HG03066 (cell line): ENCODE measurements around the gene MEMO1.
"Not testable (repeated sequence)": the region's sequence is repeated elsewhere in the genome, so short reads cannot be mapped to it uniquely, and the experiment has no call there.

Source experiments
- ATAC-seq: cut with Tn5 transposase; IDR thresholded peaks from one replicate; pipeline ENCODE4 v1.9.1; 2021; ENCODE audit warnings: low read depth; ENCODE audit not compliant: unreplicated experiment

MEMO1 gene

GRCh38 chr2:31920962-31921361 is 89.8 kb downstream of the MEMO1 start:
- ATAC-seq, result no peak

- ATAC-seq, result no peak
These were observed 91.3 kb downstream of the MEMO1 start for GRCh38 chr2:31919499-31919898.

- no peak for ATAC-seq
These were observed 101.1 kb downstream of the MEMO1 start for GRCh38 chr2:31909661-31910060.

- not testable (repeated sequence) for ATAC-seq
These were observed 103.3 kb downstream of the MEMO1 start for GRCh38 chr2:31907491-31907890.

GRCh38 chr2:31903109-31903780 is 107.6 kb downstream of the MEMO1 start:
- ATAC-seq, result no peak

GRCh38 chr2:31901900-31902299 is 108.9 kb downstream of the MEMO1 start:
- no peak for ATAC-seq

GRCh38 chr2:31900156-31900555 is 110.7 kb downstream of the MEMO1 start:
- ATAC-seq, result not testable (repeated sequence)

- not testable (repeated sequence) for ATAC-seq
These were observed 112.5 kb downstream of the MEMO1 start for GRCh38 chr2:31898346-31898745.

- not testable (repeated sequence) for ATAC-seq
These were observed 113.5 kb downstream of the MEMO1 start for GRCh38 chr2:31897340-31897739.

GRCh38 chr2:31896293-31896692 is 114.5 kb downstream of the MEMO1 start:
- ATAC-seq, result no peak

- no peak for ATAC-seq
These were observed 116.2 kb downstream of the MEMO1 start for GRCh38 chr2:31894656-31895055.

GRCh38 chr2:31893094-31893493 is 117.7 kb downstream of the MEMO1 start:
- ATAC-seq, result no peak

- ATAC-seq, result no peak
These were observed 121.8 kb downstream of the MEMO1 start for GRCh38 chr2:31889044-31889443.

- no peak for ATAC-seq
These were observed 122.3 kb downstream of the MEMO1 start for GRCh38 chr2:31888550-31888949.

GRCh38 chr2:31886700-31887099 is 124.1 kb downstream of the MEMO1 start:
- no peak for ATAC-seq

- no peak for ATAC-seq
These were observed 133.8 kb downstream of the MEMO1 start for GRCh38 chr2:31877008-31877407.

GRCh38 chr2:31874071-31874470 is 136.7 kb downstream of the MEMO1 start:
- no peak for ATAC-seq

GRCh38 chr2:31865215-31865614 is 145.6 kb downstream of the MEMO1 start:
- ATAC-seq, result no peak

GRCh38 chr2:31863867-31864266 is 146.9 kb downstream of the MEMO1 start:
- no peak for ATAC-seq

GRCh38 chr2:31863015-31863656 is 147.7 kb downstream of the MEMO1 start:
- not testable (repeated sequence) for ATAC-seq

- no peak for ATAC-seq
These were observed 150.8 kb downstream of the MEMO1 start for GRCh38 chr2:31859959-31860358.

- ATAC-seq, result no peak
These were observed 157.3 kb downstream of the MEMO1 start for GRCh38 chr2:31853521-31853920.
